ENCODE results near the gene ARHGEF28.

ARHGEF28 gene

GRCh38 chr5:73649926-73650325, 23.9 kb downstream of the ARHGEF28 start:
- DNase-seq = no peak

- no peak for DNase-seq
Measured at GRCh38 chr5:73652391-73652790, 26.4 kb downstream of the ARHGEF28 start.

- DNase-seq = peak in 1 of 58 donors; percentile 51
Measured at GRCh38 chr5:73654171-73654811, 28.3 kb downstream of the ARHGEF28 start.

- peak in 26 of 58 donors; percentile 2 to 80 (median 14) for DNase-seq
Measured at GRCh38 chr5:73654819-73655318, 28.9 kb downstream of the ARHGEF28 start.

GRCh38 chr5:73655521-73656160, 29.6 kb downstream of the ARHGEF28 start:
- peak in 4 of 58 donors; percentile 2 to 20 (median 5) for DNase-seq

GRCh38 chr5:73661753-73662152, 35.8 kb downstream of the ARHGEF28 start:
- DNase-seq = no peak

GRCh38 chr5:73663161-73663859, 37.3 kb downstream of the ARHGEF28 start:
- no peak for DNase-seq

- no peak for DNase-seq
Measured at GRCh38 chr5:73663860-73664240, 37.9 kb downstream of the ARHGEF28 start.

GRCh38 chr5:73664796-73665195, 38.8 kb downstream of the ARHGEF28 start:
- no peak for DNase-seq

GRCh38 chr5:73666891-73667290, 40.9 kb downstream of the ARHGEF28 start:
- no peak for DNase-seq

- DNase-seq = no peak
Measured at GRCh38 chr5:73668017-73668416, 42.0 kb downstream of the ARHGEF28 start.

- DNase-seq = no peak
Measured at GRCh38 chr5:73668486-73669111, 42.6 kb downstream of the ARHGEF28 start.

GRCh38 chr5:73670731-73671130, 44.7 kb downstream of the ARHGEF28 start:
- no peak for DNase-seq

GRCh38 chr5:73672132-73672531, 46.1 kb downstream of the ARHGEF28 start:
- DNase-seq = no peak

- no peak for DNase-seq
Measured at GRCh38 chr5:73673161-73673591, 47.2 kb downstream of the ARHGEF28 start.

- no peak for DNase-seq
Measured at GRCh38 chr5:73674669-73675004, 48.6 kb downstream of the ARHGEF28 start.

- DNase-seq = no peak
Measured at GRCh38 chr5:73678322-73678740, 52.3 kb downstream of the ARHGEF28 start.

- DNase-seq = no peak
Measured at GRCh38 chr5:73678807-73679206, 52.8 kb downstream of the ARHGEF28 start.

GRCh38 chr5:73682176-73682575, 56.2 kb downstream of the ARHGEF28 start:
- no peak for DNase-seq

- no peak for DNase-seq
Measured at GRCh38 chr5:73684691-73685090, 58.7 kb downstream of the ARHGEF28 start.

- DNase-seq = no peak
Measured at GRCh38 chr5:73686912-73687311, 60.9 kb downstream of the ARHGEF28 start.

- no peak for DNase-seq
Measured at GRCh38 chr5:73687357-73687756, 61.4 kb downstream of the ARHGEF28 start.
